IMR-90 (cell line): ENCODE data around the gene AFG1L. TPM values are rescaled to one million over a fixed set of nuclear protein-coding genes. Genes with fewer than 3 reads are reported as not detected.

ENCODE experiments used
- ATAC-seq: fragments of 200-7000 bp; cut with Tn5 transposase; 2 replicates; pipeline ENCODE4 v1.9.1; 2020; ENCODE audit warnings: low read depth, mild to moderate bottlenecking, moderate library complexity
- BruUV-seq: library from RNA; stranded (reverse); fragments of 400-500 nt; replicated peaks from 2 replicates; lab custom pipeline; 2021; lab: Mats Ljungman, UMichigan
- CTCF ChIA-PET: fragments of 300-600 bp; formaldehyde crosslinking; extraction: SDS; loops from one replicate; lab custom pipeline; 2021; ENCODE audit warnings: antibody characterized with exemption; lab: Yijun Ruan, JAX
- POLR2A ChIA-PET: fragments of 300-600 bp; sonication (Branson Sonifier 250); formaldehyde crosslinking; loops from one replicate; lab custom pipeline; 2022; ENCODE audit warnings: antibody characterized with exemption; ENCODE audit not compliant: unreplicated experiment; lab: Charles Lee
- DNase-seq: peaks from one replicate; pipeline ENCODE4 v3.0.0; 2013
- H2AFZ ChIP-seq: replicated peaks from 2 replicates; pipeline ENCODE3; 2013; ENCODE audit warnings: low read length, mild to moderate bottlenecking; ENCODE audit not compliant: poor library complexity
- H2AK5ac ChIP-seq: 2 replicates; pipeline ENCODE4 v1.6.1; 2013; ENCODE audit warnings: low read depth, low read length, inconsistent platforms
- H2AK9ac ChIP-seq: replicated peaks from 2 replicates; pipeline ENCODE3; 2013; ENCODE audit warnings: mild to moderate bottlenecking, low read depth, low read length, moderate library complexity; ENCODE audit not compliant: poor library complexity
- H2BK120ac ChIP-seq: 2 replicates; pipeline ENCODE4 v1.6.1; 2013; ENCODE audit warnings: low read depth, low read length, inconsistent platforms
- H2BK15ac ChIP-seq: 3 replicates; pipeline ENCODE4 v1.6.1; 2013; ENCODE audit warnings: low read depth, low read length, inconsistent platforms
- H2BK20ac ChIP-seq: 2 replicates; pipeline ENCODE4 v1.6.1; 2013; ENCODE audit warnings: low read depth, mild to moderate bottlenecking, inconsistent platforms, low read length, moderate library complexity
- H2BK5ac ChIP-seq: 2 replicates; pipeline ENCODE4 v1.6.1; 2013; ENCODE audit warnings: mild to moderate bottlenecking, low read depth, low read length, inconsistent platforms; ENCODE audit not compliant: poor library complexity, severe bottlenecking
- H3K14ac ChIP-seq: replicated peaks from 2 replicates; pipeline ENCODE4 v1.6.1; 2013; ENCODE audit warnings: low read depth, low read length, inconsistent platforms
- H3K18ac ChIP-seq: 2 replicates; pipeline ENCODE4 v1.6.1; 2013; ENCODE audit warnings: low read depth, low read length, control low read depth
- H3K23ac ChIP-seq: 2 replicates; pipeline ENCODE4 v1.6.1; 2013; ENCODE audit warnings: low read depth, low read length, inconsistent platforms
- H3K27ac ChIP-seq: 2 replicates; pipeline ENCODE4 v1.5.1; 2013; ENCODE audit warnings: mild to moderate bottlenecking, control low read depth, low read length; ENCODE audit not compliant: insufficient read depth
- H3K27me3 ChIP-seq: 2 replicates; pipeline ENCODE4 v1.6.1; 2013; ENCODE audit warnings: low read length; ENCODE audit not compliant: control insufficient read depth, insufficient read depth
- H3K36me3 ChIP-seq: 2 replicates; pipeline ENCODE4 v1.6.1; 2013; ENCODE audit warnings: low read length, mixed read lengths; ENCODE audit not compliant: control insufficient read depth, insufficient read depth
- H3K4ac ChIP-seq: 2 replicates; pipeline ENCODE4 v1.6.1; 2013; ENCODE audit warnings: low read depth, low read length, inconsistent platforms
- H3K4me1 ChIP-seq: 2 replicates; pipeline ENCODE4 v1.6.1; 2013; ENCODE audit warnings: low read length, mixed read lengths; ENCODE audit not compliant: control insufficient read depth, insufficient read depth
- H3K4me2 ChIP-seq: 2 replicates; pipeline ENCODE4 v1.6.1; 2013; ENCODE audit warnings: low read depth, mild to moderate bottlenecking, control low read depth, low read length, moderate library complexity
- H3K4me3 ChIP-seq: 2 replicates; pipeline ENCODE4 v1.5.1; 2013; ENCODE audit warnings: low read depth, mild to moderate bottlenecking, control low read depth, low read length, moderate library complexity; ENCODE audit not compliant: insufficient read depth
- H3K56ac ChIP-seq: 2 replicates; pipeline ENCODE4 v1.6.1; 2013; ENCODE audit warnings: low read length, inconsistent platforms; ENCODE audit not compliant: insufficient read depth; ENCODE audit errors: extremely low read depth
- H3K79me1 ChIP-seq, 2 experiments: 2 replicates each; pipeline ENCODE4 v1.6.1; 2013; ENCODE audit warnings: low read length in 2 of 2, inconsistent platforms in 1 of 2, low read depth in 1 of 2
- H3K9ac ChIP-seq: 2 replicates; pipeline ENCODE4 v1.6.1; 2013; ENCODE audit warnings: low read depth, low read length, control low read depth
- H3K9me1 ChIP-seq: 2 replicates; pipeline ENCODE4 v1.6.1; 2013; ENCODE audit warnings: low read length, inconsistent platforms; ENCODE audit not compliant: insufficient read depth
- H3K9me3 ChIP-seq: 2 replicates; pipeline ENCODE4 v1.6.1; 2013; ENCODE audit warnings: low read length; ENCODE audit not compliant: control insufficient read depth, insufficient read depth
- H4K20me1 ChIP-seq: 2 replicates; pipeline ENCODE4 v1.6.1; 2013; ENCODE audit warnings: low read length, inconsistent platforms; ENCODE audit not compliant: insufficient read depth
- H4K5ac ChIP-seq: 2 replicates; pipeline ENCODE4 v1.6.1; 2013; ENCODE audit warnings: mild to moderate bottlenecking, low read depth, low read length, control low read depth
- H4K8ac ChIP-seq, 2 experiments: 2 replicates each; pipeline ENCODE4 v1.6.1; 2013; ENCODE audit warnings: low read depth in 2 of 2, low read length in 2 of 2, control low read depth in 1 of 2, inconsistent platforms in 1 of 2
- H4K91ac ChIP-seq: 2 replicates; pipeline ENCODE4 v1.6.1; 2013; ENCODE audit warnings: low read depth, low read length, inconsistent platforms; ENCODE audit not compliant: insufficient read depth
- CEBPB ChIP-seq: IDR thresholded peaks from 2 replicates; pipeline ENCODE4 v1.6.1; 2012; ENCODE audit warnings: low read depth, low read length, improper control_type of control experiment
- MXI1 ChIP-seq: IDR thresholded peaks from 2 replicates; pipeline ENCODE4 v1.6.1; 2012; ENCODE audit warnings: low read depth, mild to moderate bottlenecking, low read length, moderate library complexity, borderline replicate concordance
- SMC3 ChIP-seq: fragments of 150-350 bp; IDR thresholded peaks from 2 replicates; pipeline ENCODE4 v1.6.1; 2016; ENCODE audit warnings: low read depth, mild to moderate bottlenecking, antibody characterized with exemption, low read length, moderate library complexity
- WGBS, 2 experiments: methylation state at CpG; one replicate each; pipeline versions ENCODE4 v1.1.5 to v1.1.7; 2013; ENCODE audit warnings: missing lambda C conversion rate in 2 of 2; ENCODE audit not compliant: insufficient read length in 1 of 2; ENCODE audit errors: extremely low coverage in 2 of 2; 5-methylcytosine and 5-hydroxymethylcytosine counted together
- dilution Hi-C: fragments of 300-500 bp; cut with HindIII; formaldehyde crosslinking; loops from one replicate; pipeline ENCODE4 v1.14.3; 2018; ENCODE audit warnings: low sequenced_read_pairs; ENCODE audit not compliant: unreplicated experiment
- in situ Hi-C: fragments of 300-500 bp; cut with MboI; formaldehyde crosslinking; loops from 3 replicates; pipeline ENCODE4 v1.14.3; 2019; ENCODE audit warnings: low sequenced_read_pairs, inconsistent platforms, mixed read lengths
- intact Hi-C: fragments of 100-400 bp; cut with micrococcal nuclease; formaldehyde crosslinking; loops from 2 replicates; pipeline ENCODE4 v1.10.0; 2022
- polyA plus RNA-seq, 3 experiments: library from polyadenylated mRNA; depleted of rRNA; stranded (reverse); fragments of >200 nt; gene quantifications; 2 replicates each; pipeline ENCODE4 v1.2.3, GENCODE V29; 2012; ENCODE audit warnings: low replicate concordance in 1 of 3
- total RNA-seq: library from RNA; depleted of rRNA; stranded (reverse); fragments of >200 nt; gene quantifications from 2 replicates; pipeline ENCODE4 v1.2.3, GENCODE V29; 2012

AFG1L gene
- total and polyA plus RNA-seq, 2 of the 4 experiments (the other 2 are of a cell fraction), result 1.0 to 2.0 TPM

- ChIA-PET CTCF (interaction anchor here (1.0 kb wide), 1 partner anchor 11 kb away, joined by 3 read pairs; no protein-coding TSS in a partner anchor), POLR2A (no interaction called here)
- no TSS peak for BruUV-seq
- Histone ChIP-seq H3K4me3 (no peak overlapping the region), H4K8ac (no peak overlapping the region), H2AK9ac (no peak overlapping the region), H3K4me2 (no peak overlapping the region), H3K79me1 (no peaks in the 10 kb centered on the region), H4K20me1 (no peaks in the 10 kb centered on the region), H3K4ac (no peak overlapping the region), H3K9ac (no peak overlapping the region), H3K27ac (no peak overlapping the region), H4K5ac (no peak overlapping the region), H3K56ac (no peak overlapping the region), H3K9me3 (no peaks in the 10 kb centered on the region), H2BK15ac (no peak overlapping the region), H3K27me3 (no peaks in the 10 kb centered on the region), H3K14ac (no peak overlapping the region), H3K9me1 (0 out of 2 replicates have a peak, but pooled peaks cover 4% of the 10 kb centered on the region), H3K23ac (no peak overlapping the region), H3K18ac (no peak overlapping the region), H4K91ac (no peak overlapping the region), H2BK120ac (no peak overlapping the region), H2AFZ (no peak overlapping the region), H2BK20ac (no peak overlapping the region), H3K4me1 (no peaks in the 10 kb centered on the region), H3K36me3 (no peaks in the 10 kb centered on the region), H2AK5ac (no peak overlapping the region), H2BK5ac (no peak overlapping the region)
- WGBS, 2 experiments, result no CpG with 5 or more reads among the region's 5 CpGs
- intact Hi-C loops, result no loop called here
- no peak for TF ChIP-seq MXI1
- no peak for TF ChIP-seq SMC3
- 0 out of 2 replicates have a peak, but pooled peaks have one; percentile 20 for TF ChIP-seq CEBPB
- ATAC-seq, result no peak
- in situ Hi-C loops, result no loop called here
- DNase-seq, result peak; percentile 47
- dilution Hi-C loops, result no loop called here
Measured at GRCh38 chr6:108359901-108360882, 65.3 kb downstream of the AFG1L start.
